A549 (cell line): Measurements from ENCODE around the gene IMMT. TPM values are rescaled to one million over a fixed set of nuclear protein-coding genes. Genes with fewer than 3 reads are reported as not detected.

Experiments
- ATAC-seq, 2 experiments: fragments of 200-7000 bp in 1 of 2; fragments of >200 bp in 1 of 2; cut with Nextera tagmentation in 1 of 2; cut with Tn5 transposase in 1 of 2; 3 replicates each; pipeline versions ENCODE4 v1.8.0 to v1.9.1; 2018 to 2020; ENCODE audit warnings: mild to moderate bottlenecking in 1 of 2, moderate library complexity in 1 of 2
- CTCF ChIA-PET: fragments of 300-600 bp; sonication (Branson Sonifier 250); formaldehyde crosslinking; extraction: SDS; loops from one replicate; lab custom pipeline; 2021; ENCODE audit warnings: antibody characterized with exemption, inconsistent platforms; lab: Yijun Ruan, JAX
- POLR2A ChIA-PET: fragments of 350-600 bp; formaldehyde crosslinking; extraction: SDS; loops from one replicate; lab custom pipeline; 2021; ENCODE audit warnings: antibody characterized with exemption, inconsistent platforms; lab: Yijun Ruan, JAX
- DNase-seq, 2 experiments: peaks; one replicate each; pipeline versions ENCODE4 v3.0.0 to v3.0.0-alpha.2; 2011 to 2016; ENCODE audit warnings: low read depth in 1 of 2, low spot score in 1 of 2
- FAIRE-seq: peaks from 2 replicates; lab custom pipeline; 2011; peaks lifted over from hg19 to GRCh38; lab: Jason Lieb, UNC
- H3K27ac ChIP-seq, 2 experiments: fragments of >200 bp; sonication (Bioruptor Twin); formaldehyde crosslinking; 3 replicates each; pipeline ENCODE4 v1.5.1; 2016 to 2017
- H3K4me1 ChIP-seq: fragments of >200 bp; sonication (Bioruptor Twin); formaldehyde crosslinking; 3 replicates; pipeline ENCODE4 v1.6.1; 2016
- H3K4me2 ChIP-seq: fragments of >200 bp; sonication (Bioruptor Twin); formaldehyde crosslinking; 3 replicates; pipeline ENCODE4 v1.6.1; 2016
- H3K4me3 ChIP-seq: fragments of >200 bp; sonication (Bioruptor Twin); formaldehyde crosslinking; 3 replicates; pipeline ENCODE4 v1.5.1; 2016
- H3K9me3 ChIP-seq: fragments of >200 bp; sonication (Bioruptor Twin); formaldehyde crosslinking; 3 replicates; pipeline ENCODE4 v1.6.1; 2016
- BHLHE40 ChIP-seq: IDR thresholded peaks from 2 replicates; pipeline ENCODE4 v1.6.1; 2012; ENCODE audit warnings: low read depth, low read length, inconsistent platforms
- CBX2 ChIP-seq: fragments of 200-600 bp; sonication (generic); IDR thresholded peaks from 2 replicates; pipeline ENCODE4 v1.6.1; 2016; ENCODE audit warnings: low read depth, mild to moderate bottlenecking, borderline replicate concordance
- CEBPB ChIP-seq, 2 experiments: fragments of >200 bp in 1 of 2; sonication (Bioruptor Twin) in 1 of 2; formaldehyde crosslinking in 1 of 2; IDR thresholded peaks; 2 replicates each; pipeline ENCODE4 v1.6.1; 2012 to 2016
- CHD4 ChIP-seq: fragments of 200-600 bp; sonication (generic); IDR thresholded peaks from 2 replicates; pipeline ENCODE4 v1.6.1; 2016; ENCODE audit warnings: antibody characterized with exemption, mild to moderate bottlenecking, borderline replicate concordance
- EHF ChIP-seq: fragments of 250-450 bp; sonication (Bioruptor Pico); IDR thresholded peaks from 2 replicates; pipeline ENCODE4 v1.5.0; 2020; ENCODE audit warnings: mild to moderate bottlenecking
- EHMT2 ChIP-seq: fragments of 200-600 bp; sonication (generic); IDR thresholded peaks from 2 replicates; pipeline ENCODE4 v1.6.1; 2016; ENCODE audit warnings: antibody characterized with exemption, low read depth, mild to moderate bottlenecking, moderate library complexity
- ESRRA ChIP-seq: fragments of 150-350 bp; IDR thresholded peaks from 2 replicates; pipeline ENCODE4 v1.6.1; 2014; ENCODE audit warnings: mild to moderate bottlenecking, low read length, borderline replicate concordance
- FOSL2 ChIP-seq, 2 experiments: fragments of 450-650 bp in 1 of 2; fragments of >200 bp in 1 of 2; sonication (Bioruptor Twin) in 1 of 2; formaldehyde crosslinking; IDR thresholded peaks; 2 replicates each; pipeline versions ENCODE4 v1.5.0 to v1.6.1; 2016 to 2020; ENCODE audit warnings: mild to moderate bottlenecking in 1 of 2, moderate library complexity in 1 of 2
- GATA3 ChIP-seq: IDR thresholded peaks from 2 replicates; pipeline ENCODE4 v1.6.1; 2012; ENCODE audit warnings: borderline replicate concordance
- HOXB5 ChIP-seq: fragments of 250-450 bp; sonication (Bioruptor Pico); IDR thresholded peaks from 2 replicates; pipeline ENCODE4 v1.5.0; 2020; ENCODE audit warnings: mild to moderate bottlenecking, moderate library complexity
- JUN ChIP-seq, 2 experiments: fragments of >200 bp; sonication (Bioruptor Twin); formaldehyde crosslinking; IDR thresholded peaks; 2 replicates in 1 of 2; 3 replicates in 1 of 2; pipeline ENCODE4 v1.6.1; 2016 to 2017
- JUNB ChIP-seq: fragments of >200 bp; sonication (Bioruptor Twin); formaldehyde crosslinking; IDR thresholded peaks from 2 replicates; pipeline ENCODE4 v1.6.1; 2016
- MAZ ChIP-seq: fragments of 150-350 bp; IDR thresholded peaks from 2 replicates; pipeline ENCODE4 v1.6.1; 2014; ENCODE audit warnings: antibody characterized with exemption, low read depth, low read length, borderline replicate concordance
- MYC ChIP-seq: IDR thresholded peaks from 2 replicates; pipeline ENCODE4 v1.6.1; 2012; ENCODE audit warnings: mild to moderate bottlenecking, inconsistent platforms, low read length, improper control_type of control experiment, borderline replicate concordance
- POLR2A ChIP-seq: IDR thresholded peaks from 2 replicates; pipeline ENCODE4 v1.6.1; 2012; ENCODE audit warnings: mild to moderate bottlenecking, low read length
- RAD21 ChIP-seq, 2 experiments: fragments of >200 bp in 1 of 2; sonication (Bioruptor Twin) in 1 of 2; formaldehyde crosslinking in 1 of 2; IDR thresholded peaks in 1 of 2; conservative IDR thresholded peaks in 1 of 2; 2 replicates in 1 of 2; 3 replicates in 1 of 2; pipeline ENCODE4 v1.6.1; 2012 to 2018; ENCODE audit warnings: inconsistent platforms in 1 of 2
- RCOR1 ChIP-seq: fragments of 150-350 bp; IDR thresholded peaks from 2 replicates; pipeline ENCODE4 v1.6.1; 2014; ENCODE audit warnings: antibody characterized with exemption, low read length, low read depth
- RNF2 ChIP-seq: fragments of 200-600 bp; sonication (generic); IDR thresholded peaks from 2 replicates; pipeline ENCODE4 v1.6.1; 2016; ENCODE audit warnings: low read depth, mild to moderate bottlenecking, antibody characterized with exemption, moderate library complexity, borderline replicate concordance
- TP53 ChIP-seq: fragments of 250-450 bp; sonication (Bioruptor Pico); IDR thresholded peaks from 2 replicates; pipeline ENCODE4 v1.5.0; 2021; ENCODE audit warnings: mild to moderate bottlenecking, moderate library complexity
- ZNF302 ChIP-seq: fragments of 250-450 bp; sonication (Bioruptor Pico); IDR thresholded peaks from 2 replicates; pipeline ENCODE4 v1.9.0; 2021; ENCODE audit warnings: inconsistent platforms, mild to moderate bottlenecking, moderate library complexity
- ZSCAN20 ChIP-seq: fragments of 250-450 bp; sonication (Bioruptor Pico); IDR thresholded peaks from 2 replicates; pipeline ENCODE4 v1.8.0; 2022; ENCODE audit warnings: mild to moderate bottlenecking, moderate library complexity
- WGBS: methylation state at CpG from one replicate; pipeline ENCODE4 v1.1.6; 2017; ENCODE audit errors: missing lambda C conversion rate; 5-methylcytosine and 5-hydroxymethylcytosine counted together
- polyA plus RNA-seq, 4 experiments: library from polyadenylated mRNA; depleted of rRNA in 3 of 4; stranded (reverse); fragments of >200 nt; fragmentation: RNase III in 1 of 4; extraction: RNeasy Plus Mini Kit Qiagen cat#74134 plus additional on column Dnase treatment in 1 of 4; gene quantifications; 2 replicates in 3 of 4; 3 replicates in 1 of 4; pipeline ENCODE4 v1.2.3, GENCODE V29; 2011 to 2017
- TF ChIP-seq, protein P1 (sequence below): fragments of >200 bp; sonication (Bioruptor Twin); formaldehyde crosslinking; IDR thresholded peaks from 2 replicates; pipeline ENCODE4 v1.6.1; 2016
- TF ChIP-seq, protein P2 (sequence below): fragments of >200 bp; sonication (Bioruptor Twin); formaldehyde crosslinking; IDR thresholded peaks from 3 replicates; pipeline ENCODE4 v1.5.1; 2016
- TF ChIP-seq, protein P3 (sequence below): fragments of 200-600 bp; sonication (generic); IDR thresholded peaks from 2 replicates; pipeline ENCODE4 v1.6.1; 2016; ENCODE audit warnings: antibody characterized with exemption, mild to moderate bottlenecking, moderate library complexity
- TF ChIP-seq, protein P4 (sequence below): IDR thresholded peaks from 2 replicates; pipeline ENCODE4 v1.6.1; 2012

Gene IMMT
- polyA plus RNA-seq, 2 of the 4 experiments (the other 2 are of a cell fraction) = 101 to 126 TPM

DNA sequence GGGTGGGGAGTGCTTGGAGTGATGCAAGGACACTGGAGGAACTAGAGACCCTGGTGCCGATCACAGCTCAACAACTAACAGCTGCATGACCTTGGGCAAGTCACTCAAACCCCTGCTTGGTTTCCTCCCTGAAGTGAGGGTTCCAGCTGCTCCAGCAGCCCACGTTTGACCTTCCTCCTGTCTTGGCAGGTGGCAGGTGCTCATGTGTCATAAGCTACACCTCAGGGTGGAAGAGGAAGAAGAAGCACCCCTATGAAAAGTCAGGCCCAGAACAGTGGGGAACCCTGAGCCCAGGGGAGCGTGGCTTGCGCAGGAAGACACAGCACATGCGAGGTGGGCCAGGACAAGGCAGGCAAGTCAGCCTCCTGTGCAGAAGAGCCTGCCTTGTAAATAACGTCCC lies 46.3 kb upstream of the IMMT start:
- DNase-seq (no peak), FAIRE-seq (no peak)
- Histone ChIP-seq H3K4me2 (no peak overlapping the region), H3K27ac (no peak overlapping the region)
- CTCF ChIA-PET = interaction anchor here (1.1 to 2.0 kb wide), 2 partner anchors 8 to 38 kb away, joined by 3 to 6 read pairs; no protein-coding TSS in a partner anchor
- TF ChIP-seq, protein P1, sequence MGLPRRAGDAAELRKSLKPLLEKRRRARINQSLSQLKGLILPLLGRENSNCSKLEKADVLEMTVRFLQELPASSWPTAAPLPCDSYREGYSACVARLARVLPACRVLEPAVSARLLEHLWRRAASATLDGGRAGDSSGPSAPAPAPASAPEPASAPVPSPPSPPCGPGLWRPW = no peak
- TF ChIP-seq, protein P2, sequence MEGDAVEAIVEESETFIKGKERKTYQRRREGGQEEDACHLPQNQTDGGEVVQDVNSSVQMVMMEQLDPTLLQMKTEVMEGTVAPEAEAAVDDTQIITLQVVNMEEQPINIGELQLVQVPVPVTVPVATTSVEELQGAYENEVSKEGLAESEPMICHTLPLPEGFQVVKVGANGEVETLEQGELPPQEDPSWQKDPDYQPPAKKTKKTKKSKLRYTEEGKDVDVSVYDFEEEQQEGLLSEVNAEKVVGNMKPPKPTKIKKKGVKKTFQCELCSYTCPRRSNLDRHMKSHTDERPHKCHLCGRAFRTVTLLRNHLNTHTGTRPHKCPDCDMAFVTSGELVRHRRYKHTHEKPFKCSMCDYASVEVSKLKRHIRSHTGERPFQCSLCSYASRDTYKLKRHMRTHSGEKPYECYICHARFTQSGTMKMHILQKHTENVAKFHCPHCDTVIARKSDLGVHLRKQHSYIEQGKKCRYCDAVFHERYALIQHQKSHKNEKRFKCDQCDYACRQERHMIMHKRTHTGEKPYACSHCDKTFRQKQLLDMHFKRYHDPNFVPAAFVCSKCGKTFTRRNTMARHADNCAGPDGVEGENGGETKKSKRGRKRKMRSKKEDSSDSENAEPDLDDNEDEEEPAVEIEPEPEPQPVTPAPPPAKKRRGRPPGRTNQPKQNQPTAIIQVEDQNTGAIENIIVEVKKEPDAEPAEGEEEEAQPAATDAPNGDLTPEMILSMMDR = no peak
- TF ChIP-seq ESRRA (no peak), EHF (CRISPR knock-in tag) (no peak), ZNF302 (CRISPR knock-in tag) (no peak), JUNB (no peak), CEBPB (IDR thresholded peaks at IDR 0.05) (no peak), RAD21 (conservative IDR thresholded peaks at IDR 0.05 in 1 of 2, IDR thresholded peaks at IDR 0.05 in 1 of 2) (no peak)
- TF ChIP-seq, all 56 proteins: peak for 0
- WGBS = 53% methylated on average over 6 of the region's 6 CpGs
- H3K4me1 ChIP-seq = no peaks in the 10 kb centered on the region
- POLR2A ChIA-PET = no interaction called here
- no peak overlapping the region for H3K4me3 ChIP-seq
- no peak for ATAC-seq
- H3K9me3 ChIP-seq = no peaks in the 10 kb centered on the region

DNA sequence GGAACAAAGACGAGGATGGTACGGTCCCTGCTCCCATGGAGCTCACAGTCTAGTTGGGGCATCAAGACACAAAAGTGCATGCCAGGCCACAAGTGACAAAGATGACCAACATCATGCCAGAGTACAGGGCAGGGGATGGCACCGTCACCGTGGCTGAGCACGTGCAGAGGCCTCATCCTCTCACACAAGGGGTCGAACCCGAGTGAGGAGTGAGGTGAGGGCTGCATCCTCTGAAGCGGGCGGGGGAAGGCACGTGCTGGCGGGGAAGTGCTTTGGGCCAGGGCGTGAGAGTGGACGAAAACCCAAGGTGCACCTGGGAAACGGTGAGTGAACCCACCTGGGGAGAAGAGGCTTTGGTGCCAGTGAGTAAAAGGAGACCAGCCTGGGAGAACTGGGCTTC lies 45.0 kb upstream of the IMMT start:
- WGBS = 71% methylated on average over 14 of the region's 14 CpGs
- H3K4me2 ChIP-seq = no peak overlapping the region
- DNase-seq (no peak), FAIRE-seq (no peak), ATAC-seq (no peak)
- CTCF ChIA-PET = interaction anchor here (2.0 kb wide), 1 partner anchor 10 kb away, joined by 6 read pairs; no protein-coding TSS in a partner anchor
- no peaks in the 10 kb centered on the region for H3K9me3 ChIP-seq
- POLR2A ChIA-PET = no interaction called here
- no peak overlapping the region for H3K27ac ChIP-seq
- H3K4me3 ChIP-seq = no peak overlapping the region
- no peak for TF ChIP-seq TP53
- no peak for TF ChIP-seq HOXB5 (CRISPR knock-in tag)
- no peak for TF ChIP-seq GATA3
- no peak for TF ChIP-seq MYC
- no peak for TF ChIP-seq CBX2
- no peak for TF ChIP-seq CHD4
- TF ChIP-seq ESRRA = no peak
- TF ChIP-seq ZSCAN20 (CRISPR knock-in tag) = no peak
- no peaks in the 10 kb centered on the region for H3K4me1 ChIP-seq

DNA sequence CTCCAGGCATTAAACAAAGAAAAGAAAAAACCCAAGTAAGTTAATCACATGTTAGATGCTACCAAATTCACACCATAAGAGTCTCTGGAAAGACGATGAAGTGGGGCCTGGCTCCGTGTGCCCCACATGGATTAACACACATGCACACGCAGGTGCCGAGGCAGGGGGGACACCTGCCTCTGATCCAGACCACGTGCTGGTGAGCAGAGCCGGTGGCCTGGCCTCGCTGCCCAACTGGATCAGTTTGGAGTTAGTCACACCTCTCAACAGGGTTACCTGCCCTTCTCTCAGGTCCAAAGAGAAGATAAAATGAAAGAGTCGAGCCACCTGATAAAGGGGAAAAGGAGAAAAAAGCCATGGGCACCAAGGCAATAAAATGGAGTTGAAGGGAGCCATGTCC lies 44.5 kb upstream of the IMMT start:
- TF ChIP-seq FOSL2 (IDR thresholded peaks at IDR 0.05) = no peak
- TF ChIP-seq FOSL2 (CRISPR knock-in tag; IDR thresholded peaks at IDR 0.05) = no peak
- no peak for TF ChIP-seq BHLHE40
- TF ChIP-seq CBX2 = no peak
- TF ChIP-seq, protein P1 = no peak
- TF ChIP-seq, all 56 proteins: peak for 0
- Histone ChIP-seq H3K27ac (no peak overlapping the region), H3K4me3 (no peak overlapping the region), H3K4me1 (no peaks in the 10 kb centered on the region), H3K4me2 (no peak overlapping the region), H3K9me3 (no peaks in the 10 kb centered on the region)
- WGBS = 57% methylated on average over 8 of the region's 8 CpGs
- no peak for ATAC-seq
- ChIA-PET CTCF (no interaction called here), POLR2A (no interaction called here)
- no peak for FAIRE-seq
- no peak for DNase-seq

DNA sequence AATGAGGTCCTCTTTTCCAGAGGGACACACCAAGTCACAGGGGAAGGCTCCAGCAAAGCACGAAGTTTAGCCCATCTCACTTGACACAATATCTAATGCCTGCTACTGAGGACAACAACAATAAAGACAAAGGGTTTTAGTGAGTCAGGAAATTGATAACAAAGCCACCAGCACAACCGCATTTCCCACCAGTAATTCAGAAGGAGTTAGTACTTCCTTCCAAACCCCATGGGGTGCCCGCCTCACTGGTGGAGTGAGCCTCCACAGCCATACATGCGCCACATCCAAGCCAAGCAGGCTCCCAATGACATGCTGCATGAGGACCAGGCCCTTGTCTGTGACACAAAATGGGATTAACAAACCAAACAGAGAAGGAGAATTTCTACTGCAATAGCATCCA lies 44.1 kb upstream of the IMMT start:
- no peak overlapping the region for H3K4me3 ChIP-seq
- 69% methylated on average over 4 of the region's 4 CpGs for WGBS
- no peak overlapping the region for H3K4me2 ChIP-seq
- H3K27ac ChIP-seq = no peak overlapping the region
- DNase-seq (no peak), FAIRE-seq (no peak), ATAC-seq (no peak)
- TF ChIP-seq MAZ (no peak), POLR2A (no peak), RNF2 (no peak), RCOR1 (no peak), JUN (IDR thresholded peaks at IDR 0.05) (no peak), EHMT2 (no peak), EHF (CRISPR knock-in tag) (no peak), TP53 (no peak), HOXB5 (CRISPR knock-in tag) (no peak)
- TF ChIP-seq, protein P3, sequence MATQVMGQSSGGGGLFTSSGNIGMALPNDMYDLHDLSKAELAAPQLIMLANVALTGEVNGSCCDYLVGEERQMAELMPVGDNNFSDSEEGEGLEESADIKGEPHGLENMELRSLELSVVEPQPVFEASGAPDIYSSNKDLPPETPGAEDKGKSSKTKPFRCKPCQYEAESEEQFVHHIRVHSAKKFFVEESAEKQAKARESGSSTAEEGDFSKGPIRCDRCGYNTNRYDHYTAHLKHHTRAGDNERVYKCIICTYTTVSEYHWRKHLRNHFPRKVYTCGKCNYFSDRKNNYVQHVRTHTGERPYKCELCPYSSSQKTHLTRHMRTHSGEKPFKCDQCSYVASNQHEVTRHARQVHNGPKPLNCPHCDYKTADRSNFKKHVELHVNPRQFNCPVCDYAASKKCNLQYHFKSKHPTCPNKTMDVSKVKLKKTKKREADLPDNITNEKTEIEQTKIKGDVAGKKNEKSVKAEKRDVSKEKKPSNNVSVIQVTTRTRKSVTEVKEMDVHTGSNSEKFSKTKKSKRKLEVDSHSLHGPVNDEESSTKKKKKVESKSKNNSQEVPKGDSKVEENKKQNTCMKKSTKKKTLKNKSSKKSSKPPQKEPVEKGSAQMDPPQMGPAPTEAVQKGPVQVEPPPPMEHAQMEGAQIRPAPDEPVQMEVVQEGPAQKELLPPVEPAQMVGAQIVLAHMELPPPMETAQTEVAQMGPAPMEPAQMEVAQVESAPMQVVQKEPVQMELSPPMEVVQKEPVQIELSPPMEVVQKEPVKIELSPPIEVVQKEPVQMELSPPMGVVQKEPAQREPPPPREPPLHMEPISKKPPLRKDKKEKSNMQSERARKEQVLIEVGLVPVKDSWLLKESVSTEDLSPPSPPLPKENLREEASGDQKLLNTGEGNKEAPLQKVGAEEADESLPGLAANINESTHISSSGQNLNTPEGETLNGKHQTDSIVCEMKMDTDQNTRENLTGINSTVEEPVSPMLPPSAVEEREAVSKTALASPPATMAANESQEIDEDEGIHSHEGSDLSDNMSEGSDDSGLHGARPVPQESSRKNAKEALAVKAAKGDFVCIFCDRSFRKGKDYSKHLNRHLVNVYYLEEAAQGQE = no peak
- TF ChIP-seq, protein P4, sequence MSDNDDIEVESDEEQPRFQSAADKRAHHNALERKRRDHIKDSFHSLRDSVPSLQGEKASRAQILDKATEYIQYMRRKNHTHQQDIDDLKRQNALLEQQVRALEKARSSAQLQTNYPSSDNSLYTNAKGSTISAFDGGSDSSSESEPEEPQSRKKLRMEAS = no peak
- CTCF ChIA-PET = no interaction called here
- POLR2A ChIA-PET = no interaction called here
- no peaks in the 10 kb centered on the region for H3K9me3 ChIP-seq
- H3K4me1 ChIP-seq = no peaks in the 10 kb centered on the region
